HepG2 (cell line): Measurements from ENCODE around the gene SIGLEC10.
A peak's percentile ranks its signal among the peaks of the same experiment; 100 is the strongest.

Experiments used
- ATF1 ChIP-seq: IDR thresholded peaks from 2 replicates; pipeline ENCODE4 v1.6.1; 2016; ENCODE audit warnings: mild to moderate bottlenecking, control low read depth
- CC2D1A ChIP-seq: sonication (generic); formaldehyde crosslinking; IDR thresholded peaks from 2 replicates; pipeline ENCODE4 v1.8.1; 2023; ENCODE audit warnings: mild to moderate bottlenecking, missing genetic modification reagents
- CTCF ChIP-seq: sonication (generic); formaldehyde crosslinking; IDR thresholded peaks from 2 replicates; pipeline ENCODE4 v1.5.0; 2020; ENCODE audit warnings: mild to moderate bottlenecking, missing genetic modification reagents, moderate library complexity
- EP300 ChIP-seq, 3 experiments: sonication (generic) in 1 of 3; formaldehyde crosslinking in 1 of 3; IDR thresholded peaks; 2 replicates each; pipeline versions ENCODE4 v1.5.1 to v1.6.1; 2011 to 2020; ENCODE audit warnings: low read depth in 2 of 3, low read length in 2 of 3, borderline replicate concordance in 1 of 3, improper control_type of control experiment in 1 of 3, mild to moderate bottlenecking in 1 of 3, missing genetic modification reagents in 1 of 3, moderate library complexity in 1 of 3
- IKZF1 ChIP-seq: fragments of 450-650 bp; IDR thresholded peaks from 2 replicates; pipeline ENCODE4 v1.7.1; 2016
- NR2C2 ChIP-seq: sonication (generic); formaldehyde crosslinking; IDR thresholded peaks from 2 replicates; pipeline ENCODE4 v1.4.0; 2020; ENCODE audit warnings: missing genetic modification reagents, mild to moderate bottlenecking, moderate library complexity, borderline replicate concordance
- PHB2 ChIP-seq: fragments of 450-650 bp; IDR thresholded peaks from 2 replicates; pipeline ENCODE4 v1.6.1; 2018; ENCODE audit not compliant: partially characterized antibody
- SMC3 ChIP-seq: IDR thresholded peaks from 2 replicates; pipeline ENCODE4 v1.6.1; 2011; ENCODE audit warnings: low read length, improper control_type of control experiment

- no peak for TF ChIP-seq PHB2
- no peak for TF ChIP-seq ATF1 (CRISPR knock-in tag)
- TF ChIP-seq CC2D1A (CRISPR knock-in tag), result no peak
- TF ChIP-seq IKZF1, result no peak
- TF ChIP-seq NR2C2 (CRISPR knock-in tag), result no peak
- TF ChIP-seq SMC3, result no peak
- TF ChIP-seq CTCF (CRISPR knock-in tag), result peak; percentile 50
- no peak for TF ChIP-seq EP300 (IDR thresholded peaks at IDR 0.05; ENCODE audit: low read depth in 2 of 2, low read length in 2 of 2)
- no peak for TF ChIP-seq EP300 (CRISPR knock-in tag; IDR thresholded peaks at IDR 0.05; ENCODE audit: borderline replicate concordance)
Observed at GRCh38 chr19:51439021-51439465, 21.6 kb upstream of the SIGLEC10 start.
